Keratinocyte (primary cell): ENCODE data around the gene TCF7. TPM values are rescaled to one million over a fixed set of nuclear protein-coding genes. Genes with fewer than 3 reads are reported as not detected.

Source experiments
- DNase-seq: peaks from one replicate; pipeline ENCODE4 v3.0.0-alpha.2; 2011; ENCODE audit warnings: low read depth, missing footprints, low spot score
- FAIRE-seq: peaks from 2 replicates; lab custom pipeline; 2011; peaks lifted over from hg19 to GRCh38; lab: Jason Lieb, UNC
- H2AFZ ChIP-seq: 2 replicates; pipeline ENCODE4 v1.6.0; 2012; ENCODE audit warnings: low read length, control low read depth, inconsistent platforms; ENCODE audit not compliant: control insufficient read depth
- H3K27ac ChIP-seq: 2 replicates; pipeline ENCODE4 v1.5.1; 2011; ENCODE audit warnings: low read length; ENCODE audit not compliant: control insufficient read depth, insufficient read depth
- H3K27me3 ChIP-seq: 3 replicates; pipeline ENCODE4 v1.6.0; 2011; ENCODE audit warnings: low read length; ENCODE audit not compliant: control insufficient read depth, insufficient read depth; ENCODE audit errors: extremely low read depth
- H3K36me3 ChIP-seq, 2 experiments: 2 replicates in 1 of 2; 3 replicates in 1 of 2; pipeline ENCODE4 v1.5.1; 2011; ENCODE audit warnings: low read length in 2 of 2, mild to moderate bottlenecking in 1 of 2; ENCODE audit not compliant: control insufficient read depth in 2 of 2, insufficient read depth in 2 of 2; ENCODE audit errors: extremely low read depth in 1 of 2
- H3K4me1 ChIP-seq: 3 replicates; pipeline ENCODE4 v1.5.1; 2011; ENCODE audit warnings: low read length; ENCODE audit not compliant: control insufficient read depth, insufficient read depth; ENCODE audit errors: extremely low read depth
- H3K4me2 ChIP-seq: 3 replicates; pipeline ENCODE4 v1.6.0; 2011; ENCODE audit warnings: low read depth, low read length; ENCODE audit not compliant: control insufficient read depth, insufficient read depth; ENCODE audit errors: extremely low read depth
- H3K4me3 ChIP-seq, 3 experiments: fragments of 200-600 bp in 1 of 3; sonication (generic) in 1 of 3; 2 replicates in 2 of 3; 3 replicates in 1 of 3; pipeline ENCODE4 v1.5.1; 2011 to 2016; ENCODE audit warnings: low read length in 3 of 3, mild to moderate bottlenecking in 3 of 3, control low read depth in 2 of 3, inconsistent platforms in 1 of 3, low read depth in 1 of 3, mixed read lengths in 1 of 3, mixed run types in 1 of 3, moderate library complexity in 1 of 3; ENCODE audit not compliant: control insufficient read depth in 2 of 3, insufficient read depth in 2 of 3; ENCODE audit errors: extremely low read depth in 1 of 3
- H3K79me2 ChIP-seq: 2 replicates; pipeline ENCODE4 v1.6.0; 2012; ENCODE audit warnings: low read length; ENCODE audit not compliant: control insufficient read depth, insufficient read depth
- H3K9ac ChIP-seq: 3 replicates; pipeline ENCODE4 v1.6.0; 2011; ENCODE audit warnings: low read length; ENCODE audit not compliant: control insufficient read depth, insufficient read depth; ENCODE audit errors: extremely low read depth
- H3K9me1 ChIP-seq: 3 replicates; pipeline ENCODE4 v1.6.0; 2011; ENCODE audit warnings: low read length; ENCODE audit not compliant: control insufficient read depth, insufficient read depth; ENCODE audit errors: extremely low read depth
- H3K9me3 ChIP-seq: 2 replicates; pipeline ENCODE4 v1.5.1; 2012; ENCODE audit warnings: low read depth, low read length; ENCODE audit not compliant: control insufficient read depth
- H4K20me1 ChIP-seq: 3 replicates; pipeline ENCODE4 v1.6.0; 2011; ENCODE audit warnings: low read length; ENCODE audit not compliant: control insufficient read depth, insufficient read depth; ENCODE audit errors: extremely low read depth
- EZH2 ChIP-seq: IDR thresholded peaks from one replicate; pipeline ENCODE4 v1.6.1; 2012; ENCODE audit warnings: inconsistent platforms, mild to moderate bottlenecking, low read length, moderate library complexity
- dilution Hi-C: fragments of 300-500 bp; cut with MboI; formaldehyde crosslinking; loops from one replicate; pipeline ENCODE4 v1.7.0; 2020; ENCODE audit warnings: low sequenced_read_pairs; ENCODE audit not compliant: extremely low pct_ligation_motif_present
- polyA plus RNA-seq, 5 experiments: library from polyadenylated mRNA; depleted of rRNA in 3 of 5; stranded (reverse) in 3 of 5; stranded (forward) in 1 of 5; unstranded in 1 of 5; fragments of >200 nt; gene quantifications; 1 replicate in 1 of 5; 2 replicates in 3 of 5; 3 replicates in 1 of 5; pipeline versions ENCODE4 v1.2.1 to v1.2.3, GENCODE V29; 2011 to 2012; ENCODE audit warnings: missing spikeins in 2 of 5, low read depth in 1 of 5, low replicate concordance in 1 of 5
- TF ChIP-seq, protein P1 (sequence below), 3 experiments: IDR thresholded peaks in 1 of 3; conservative IDR thresholded peaks in 1 of 3; optimal IDR thresholded peaks in 1 of 3; 2 replicates in 2 of 3; 3 replicates in 1 of 3; pipeline versions ENCODE3 to v1.5.1; 2011; ENCODE audit warnings: low read length in 3 of 3, mild to moderate bottlenecking in 3 of 3, moderate library complexity in 2 of 3, control low read depth in 1 of 3, inconsistent platforms in 1 of 3; ENCODE audit not compliant: insufficient read depth in 2 of 3; ENCODE audit errors: extremely low read depth in 1 of 3

The TCF7 gene
- polyA plus RNA-seq, 1 donor (not counting 4 experiments of a cell fraction or from before 2014, with no cell fraction given): 0.84 TPM

DNA sequence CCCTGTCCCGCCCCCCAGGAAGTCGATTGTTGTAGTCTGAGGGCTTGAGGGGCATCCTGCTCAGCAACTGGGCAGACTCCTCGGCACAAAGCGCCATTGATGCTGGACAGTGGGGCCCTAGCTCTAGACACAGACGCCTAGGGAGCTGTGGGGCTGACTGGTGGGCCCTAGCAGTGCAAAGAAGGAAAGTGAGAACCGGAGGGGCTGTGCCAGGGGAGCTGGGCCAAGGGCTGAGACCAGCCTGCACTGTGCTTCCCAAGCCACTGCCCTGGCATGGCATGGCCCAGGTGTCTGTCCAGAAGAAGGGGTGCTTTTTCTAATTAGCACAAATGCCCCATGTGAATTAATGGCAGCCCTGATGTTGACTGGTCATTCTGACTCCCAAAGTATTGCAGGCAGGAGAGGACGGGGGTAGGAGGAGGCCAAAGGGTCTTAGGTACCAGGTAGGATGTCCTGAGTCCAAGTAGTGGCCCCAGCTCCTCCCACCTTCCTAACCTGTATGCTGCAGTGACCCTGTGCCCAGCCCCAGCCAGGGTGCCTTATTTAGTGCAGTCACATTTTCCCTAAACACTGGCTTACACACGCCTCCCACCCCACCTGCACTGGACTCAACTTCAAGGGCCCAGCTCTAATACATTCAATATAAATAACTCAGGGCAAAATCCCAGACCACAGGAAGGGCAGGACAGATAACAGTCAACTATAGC lies 15.9 kb downstream of the TCF7 start:
- Histone ChIP-seq H3K9ac (no peak overlapping the region), H3K9me1 (no peaks in the 10 kb centered on the region), H3K4me3 (no peak overlapping the region), H3K27ac (no peak overlapping the region), H3K4me2 (no peak overlapping the region), H3K4me1 (peaks cover 10% of the 10 kb centered on the region), H3K27me3 (no peaks in the 10 kb centered on the region), H3K79me2 (no peaks in the 10 kb centered on the region), H2AFZ (no peak overlapping the region), H3K36me3 (peaks cover 8 to 16% of the 10 kb centered on the region in 2 experiments), H3K9me3 (no peaks in the 10 kb centered on the region), H4K20me1 (peaks cover 4% of the 10 kb centered on the region)
- FAIRE-seq (no peak), DNase-seq (no peak)
- TF ChIP-seq EZH2: no peak
- TF ChIP-seq, protein P1, sequence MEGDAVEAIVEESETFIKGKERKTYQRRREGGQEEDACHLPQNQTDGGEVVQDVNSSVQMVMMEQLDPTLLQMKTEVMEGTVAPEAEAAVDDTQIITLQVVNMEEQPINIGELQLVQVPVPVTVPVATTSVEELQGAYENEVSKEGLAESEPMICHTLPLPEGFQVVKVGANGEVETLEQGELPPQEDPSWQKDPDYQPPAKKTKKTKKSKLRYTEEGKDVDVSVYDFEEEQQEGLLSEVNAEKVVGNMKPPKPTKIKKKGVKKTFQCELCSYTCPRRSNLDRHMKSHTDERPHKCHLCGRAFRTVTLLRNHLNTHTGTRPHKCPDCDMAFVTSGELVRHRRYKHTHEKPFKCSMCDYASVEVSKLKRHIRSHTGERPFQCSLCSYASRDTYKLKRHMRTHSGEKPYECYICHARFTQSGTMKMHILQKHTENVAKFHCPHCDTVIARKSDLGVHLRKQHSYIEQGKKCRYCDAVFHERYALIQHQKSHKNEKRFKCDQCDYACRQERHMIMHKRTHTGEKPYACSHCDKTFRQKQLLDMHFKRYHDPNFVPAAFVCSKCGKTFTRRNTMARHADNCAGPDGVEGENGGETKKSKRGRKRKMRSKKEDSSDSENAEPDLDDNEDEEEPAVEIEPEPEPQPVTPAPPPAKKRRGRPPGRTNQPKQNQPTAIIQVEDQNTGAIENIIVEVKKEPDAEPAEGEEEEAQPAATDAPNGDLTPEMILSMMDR (optimal IDR thresholded peaks at IDR 0.05 in 1 of 3, IDR thresholded peaks at IDR 0.05 in 1 of 3, conservative IDR thresholded peaks at IDR 0.05 in 1 of 3; ENCODE audit: extremely low read depth in 1 of 3, insufficient read depth in 2 of 3, low read length in 3 of 3): no peak
- dilution Hi-C loops: no loop called here

DNA sequence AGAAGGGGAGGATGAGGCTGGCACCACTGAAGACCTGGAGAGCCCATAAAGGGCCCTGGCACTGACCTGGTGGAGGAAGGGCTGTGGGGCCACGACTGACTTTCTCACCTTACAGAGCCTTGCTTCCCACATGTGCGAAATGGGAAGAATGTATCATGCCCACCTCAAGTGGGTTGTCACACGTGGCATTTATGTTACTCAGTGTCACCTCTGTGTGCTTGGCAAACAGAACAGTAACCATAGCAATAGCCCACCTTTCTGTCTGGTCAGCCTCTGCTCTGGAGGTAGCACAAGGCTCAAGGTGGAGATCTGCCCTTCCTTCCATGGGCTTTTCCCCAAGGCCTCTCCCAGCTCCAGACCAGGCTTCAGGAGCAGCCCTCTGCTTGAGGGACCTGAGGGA lies 16.7 kb downstream of the TCF7 start:
- Histone ChIP-seq H3K27me3 (no peaks in the 10 kb centered on the region), H3K27ac (no peak overlapping the region), H3K9me3 (no peaks in the 10 kb centered on the region), H3K36me3 (peaks cover 11 to 23% of the 10 kb centered on the region in 2 experiments), H4K20me1 (peaks cover 10% of the 10 kb centered on the region), H3K4me2 (no peak overlapping the region), H3K79me2 (no peaks in the 10 kb centered on the region), H3K4me1 (peaks cover 8% of the 10 kb centered on the region), H2AFZ (no peak overlapping the region), H3K9ac (no peak overlapping the region), H3K4me3 (no peak overlapping the region), H3K9me1 (no peaks in the 10 kb centered on the region)
- FAIRE-seq (no peak), DNase-seq (no peak)
- TF ChIP-seq, protein P1 (optimal IDR thresholded peaks at IDR 0.05 in 1 of 3, IDR thresholded peaks at IDR 0.05 in 1 of 3, conservative IDR thresholded peaks at IDR 0.05 in 1 of 3; ENCODE audit: extremely low read depth in 1 of 3, insufficient read depth in 2 of 3, low read length in 3 of 3): no peak
- TF ChIP-seq EZH2: no peak
- dilution Hi-C loops: no loop called here
